K562 (cell line): Measurements from ENCODE around the gene CFAP52. TPM values are rescaled to one million over a fixed set of nuclear protein-coding genes. Genes with fewer than 3 reads are reported as not detected.

ENCODE experiments used
- HNRNPH1 ChIP-seq: fragments of 200-400 bp; formaldehyde crosslinking; optimal IDR thresholded peaks from 2 replicates; pipeline ENCODE3; 2017; ENCODE audit warnings: low read depth, mild to moderate bottlenecking, low read length, moderate library complexity
- HOXB6 ChIP-seq: fragments of 250-450 bp; sonication (Bioruptor Pico); IDR thresholded peaks from 2 replicates; pipeline ENCODE4 v1.5.1; 2022; ENCODE audit warnings: mild to moderate bottlenecking, borderline replicate concordance
- MTA3 ChIP-seq: fragments of 450-650 bp; formaldehyde crosslinking; IDR thresholded peaks from 2 replicates; pipeline ENCODE4 v1.6.1; 2017; ENCODE audit warnings: mild to moderate bottlenecking, borderline replicate concordance
- POU5F1 ChIP-seq: fragments of 150-350 bp; IDR thresholded peaks from 2 replicates; pipeline ENCODE4 v1.6.1; 2014; ENCODE audit warnings: borderline replicate concordance, low read length, low read depth, mild to moderate bottlenecking; ENCODE audit not compliant: partially characterized antibody
- PTTG1 ChIP-seq: fragments of 450-650 bp; IDR thresholded peaks from 2 replicates; pipeline ENCODE4 v1.6.1; 2016; ENCODE audit warnings: low read depth, mild to moderate bottlenecking, missing genetic modification characterization, missing compliant biosample characterization
- TEAD4 ChIP-seq, 2 experiments: sonication (generic) in 1 of 2; formaldehyde crosslinking in 1 of 2; IDR thresholded peaks; 2 replicates each; pipeline versions ENCODE4 v1.6.1 to v1.8.0; 2012 to 2022; ENCODE audit warnings: borderline replicate concordance in 1 of 2, inconsistent platforms in 1 of 2, low read length in 1 of 2, mild to moderate bottlenecking in 1 of 2, missing genetic modification reagents in 1 of 2
- ZKSCAN1 ChIP-seq: fragments of 150-350 bp; IDR thresholded peaks from 2 replicates; pipeline ENCODE4 v1.6.1; 2016; ENCODE audit warnings: low read depth, low read length
- polyA plus RNA-seq, 8 experiments: library from polyadenylated mRNA; depleted of rRNA in 4 of 8; stranded (reverse) in 5 of 8; unstranded in 3 of 8; fragments of >200 nt; fragmentation: Nextera tagmentation in 2 of 8; fragmentation: Illumina TruSeq in 1 of 8; extraction: Ambion mirVana in 2 of 8; extraction: Trizol in 1 of 8; gene quantifications; 2 replicates each; pipeline versions ENCODE4 v1.2.1 to v1.2.3, GENCODE V29; 2011 to 2014; ENCODE audit warnings: inconsistent platforms in 1 of 8, missing spikeins in 1 of 8
- total RNA-seq, 7 experiments: library from RNA; depleted of rRNA in 6 of 7; stranded (reverse); fragments of >200 nt in 6 of 7; fragmentation: Illumina TruSeq in 2 of 7; extraction: Trizol in 2 of 7; gene quantifications; 2 replicates each; pipeline versions ENCODE4 v1.2.1 to v1.2.3, GENCODE V29; 2011 to 2021; ENCODE audit warnings: low replicate concordance in 1 of 7
- TF ChIP-seq, protein P1 (sequence below), 2 experiments: fragments of 450-650 bp; formaldehyde crosslinking in 1 of 2; IDR thresholded peaks; 2 replicates each; pipeline versions ENCODE4 v1.4.0 to v1.6.1; 2014 to 2020; ENCODE audit warnings: mild to moderate bottlenecking in 2 of 2, borderline replicate concordance in 1 of 2, low read depth in 1 of 2
- TF ChIP-seq, protein P2 (sequence below), 2 experiments: fragments of 450-650 bp in 1 of 2; sonication (generic) in 1 of 2; formaldehyde crosslinking; conservative IDR thresholded peaks; 2 replicates each; pipeline versions ENCODE4 v1.4.0 to v1.8.1; 2020 to 2022; ENCODE audit warnings: mild to moderate bottlenecking in 1 of 2, missing genetic modification reagents in 1 of 2

CFAP52 gene
- total and polyA plus RNA-seq, 9 of the 15 experiments (the other 6 are each of a cell fraction or from before 2014, with no cell fraction given): not detected

DNA sequence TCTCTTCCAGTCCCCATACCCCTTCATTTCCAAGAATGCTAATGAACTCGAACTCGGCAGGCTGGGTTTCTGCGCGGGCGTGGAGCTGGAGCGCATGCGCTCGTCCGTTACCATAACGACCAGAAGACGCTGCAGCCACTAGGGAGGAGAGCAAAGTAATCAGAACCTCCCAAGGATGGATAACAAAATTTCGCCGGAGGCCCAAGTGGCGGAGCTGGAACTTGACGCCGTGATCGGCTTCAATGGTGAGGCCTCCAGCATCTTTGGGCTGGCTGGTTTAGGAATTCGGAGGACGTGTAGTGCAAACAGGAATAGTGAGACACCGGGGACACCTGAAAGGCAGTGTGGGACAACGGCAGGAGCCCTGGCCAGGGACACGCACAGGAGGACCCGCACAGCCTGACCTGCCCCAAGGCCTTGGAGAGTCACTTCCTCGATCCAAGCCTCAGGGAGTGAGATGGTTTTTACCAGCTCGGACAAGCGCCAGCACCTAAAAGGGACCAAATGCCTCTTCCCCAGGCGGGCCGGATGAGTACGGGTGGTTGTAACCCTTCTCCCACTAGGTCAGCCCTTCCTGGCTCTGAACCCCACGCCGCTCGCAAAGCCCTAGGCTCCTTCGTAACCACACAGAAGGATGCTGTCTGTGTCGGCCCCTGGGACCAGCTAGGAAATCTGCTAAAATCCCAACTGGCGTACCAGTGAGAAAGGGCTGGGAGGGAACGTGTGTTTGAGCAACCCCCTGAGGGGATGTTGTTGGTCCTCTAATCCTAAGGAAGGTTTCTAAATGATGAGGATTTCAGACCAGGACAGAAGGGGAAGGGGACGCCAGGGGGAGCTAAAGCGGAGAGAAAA is at the start of gene CFAP52 (continued):
- TF ChIP-seq HNRNPH1: no peak
- TF ChIP-seq ZKSCAN1: no peak
- TF ChIP-seq, protein P1, sequence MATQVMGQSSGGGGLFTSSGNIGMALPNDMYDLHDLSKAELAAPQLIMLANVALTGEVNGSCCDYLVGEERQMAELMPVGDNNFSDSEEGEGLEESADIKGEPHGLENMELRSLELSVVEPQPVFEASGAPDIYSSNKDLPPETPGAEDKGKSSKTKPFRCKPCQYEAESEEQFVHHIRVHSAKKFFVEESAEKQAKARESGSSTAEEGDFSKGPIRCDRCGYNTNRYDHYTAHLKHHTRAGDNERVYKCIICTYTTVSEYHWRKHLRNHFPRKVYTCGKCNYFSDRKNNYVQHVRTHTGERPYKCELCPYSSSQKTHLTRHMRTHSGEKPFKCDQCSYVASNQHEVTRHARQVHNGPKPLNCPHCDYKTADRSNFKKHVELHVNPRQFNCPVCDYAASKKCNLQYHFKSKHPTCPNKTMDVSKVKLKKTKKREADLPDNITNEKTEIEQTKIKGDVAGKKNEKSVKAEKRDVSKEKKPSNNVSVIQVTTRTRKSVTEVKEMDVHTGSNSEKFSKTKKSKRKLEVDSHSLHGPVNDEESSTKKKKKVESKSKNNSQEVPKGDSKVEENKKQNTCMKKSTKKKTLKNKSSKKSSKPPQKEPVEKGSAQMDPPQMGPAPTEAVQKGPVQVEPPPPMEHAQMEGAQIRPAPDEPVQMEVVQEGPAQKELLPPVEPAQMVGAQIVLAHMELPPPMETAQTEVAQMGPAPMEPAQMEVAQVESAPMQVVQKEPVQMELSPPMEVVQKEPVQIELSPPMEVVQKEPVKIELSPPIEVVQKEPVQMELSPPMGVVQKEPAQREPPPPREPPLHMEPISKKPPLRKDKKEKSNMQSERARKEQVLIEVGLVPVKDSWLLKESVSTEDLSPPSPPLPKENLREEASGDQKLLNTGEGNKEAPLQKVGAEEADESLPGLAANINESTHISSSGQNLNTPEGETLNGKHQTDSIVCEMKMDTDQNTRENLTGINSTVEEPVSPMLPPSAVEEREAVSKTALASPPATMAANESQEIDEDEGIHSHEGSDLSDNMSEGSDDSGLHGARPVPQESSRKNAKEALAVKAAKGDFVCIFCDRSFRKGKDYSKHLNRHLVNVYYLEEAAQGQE (IDR thresholded peaks at IDR 0.05; ENCODE audit: borderline replicate concordance): no peak
- TF ChIP-seq, protein P1 (CRISPR knock-in tag; IDR thresholded peaks at IDR 0.05; ENCODE audit: low read depth): no peak
- no peak for TF ChIP-seq MTA3
- TF ChIP-seq, protein P2, sequence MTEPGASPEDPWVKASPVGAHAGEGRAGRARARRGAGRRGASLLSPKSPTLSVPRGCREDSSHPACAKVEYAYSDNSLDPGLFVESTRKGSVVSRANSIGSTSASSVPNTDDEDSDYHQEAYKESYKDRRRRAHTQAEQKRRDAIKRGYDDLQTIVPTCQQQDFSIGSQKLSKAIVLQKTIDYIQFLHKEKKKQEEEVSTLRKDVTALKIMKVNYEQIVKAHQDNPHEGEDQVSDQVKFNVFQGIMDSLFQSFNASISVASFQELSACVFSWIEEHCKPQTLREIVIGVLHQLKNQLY (CRISPR knock-in tag; conservative IDR thresholded peaks at IDR 0.05): no peak
- TF ChIP-seq POU5F1: no peak
- no peak for TF ChIP-seq PTTG1
- no peak for TF ChIP-seq TEAD4 (IDR thresholded peaks at IDR 0.05; ENCODE audit: low read length)
- no peak for TF ChIP-seq TEAD4 (CRISPR knock-in tag; IDR thresholded peaks at IDR 0.05; ENCODE audit: borderline replicate concordance)
- TF ChIP-seq HOXB6 (CRISPR knock-in tag): no peak
